ENCODE results near the gene HSPH1. TPM values are rescaled to one million over a fixed set of nuclear protein-coding genes. Genes with fewer than 3 reads are reported as not detected.

HSPH1 gene
- total and polyA plus RNA-seq, 10 of the 15 experiments (the other 5 are each of a cell fraction or from before 2014, with no cell fraction given): 40.2 to 159 (median 92.6) TPM

DNA sequence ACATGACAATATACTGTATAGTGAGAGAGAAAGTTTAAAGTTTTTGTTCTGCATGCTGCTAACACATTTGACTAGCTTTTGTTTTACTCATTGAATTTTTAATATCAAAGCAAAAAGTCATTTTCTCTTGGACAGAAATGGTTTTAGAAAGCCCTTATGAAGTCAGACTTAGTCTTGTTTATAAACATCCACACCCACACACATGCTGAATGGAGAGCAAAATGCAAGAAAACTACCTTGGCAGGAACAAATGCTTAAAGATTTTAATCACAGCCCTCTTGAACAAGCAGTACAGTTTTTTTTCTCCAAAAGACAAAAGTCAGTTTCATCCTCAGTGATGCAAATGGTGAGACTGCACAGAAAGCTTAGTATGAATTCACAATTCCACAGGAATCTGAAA, 25.0 kb downstream of the HSPH1 start (continued):
- TF ChIP-seq, protein P1, sequence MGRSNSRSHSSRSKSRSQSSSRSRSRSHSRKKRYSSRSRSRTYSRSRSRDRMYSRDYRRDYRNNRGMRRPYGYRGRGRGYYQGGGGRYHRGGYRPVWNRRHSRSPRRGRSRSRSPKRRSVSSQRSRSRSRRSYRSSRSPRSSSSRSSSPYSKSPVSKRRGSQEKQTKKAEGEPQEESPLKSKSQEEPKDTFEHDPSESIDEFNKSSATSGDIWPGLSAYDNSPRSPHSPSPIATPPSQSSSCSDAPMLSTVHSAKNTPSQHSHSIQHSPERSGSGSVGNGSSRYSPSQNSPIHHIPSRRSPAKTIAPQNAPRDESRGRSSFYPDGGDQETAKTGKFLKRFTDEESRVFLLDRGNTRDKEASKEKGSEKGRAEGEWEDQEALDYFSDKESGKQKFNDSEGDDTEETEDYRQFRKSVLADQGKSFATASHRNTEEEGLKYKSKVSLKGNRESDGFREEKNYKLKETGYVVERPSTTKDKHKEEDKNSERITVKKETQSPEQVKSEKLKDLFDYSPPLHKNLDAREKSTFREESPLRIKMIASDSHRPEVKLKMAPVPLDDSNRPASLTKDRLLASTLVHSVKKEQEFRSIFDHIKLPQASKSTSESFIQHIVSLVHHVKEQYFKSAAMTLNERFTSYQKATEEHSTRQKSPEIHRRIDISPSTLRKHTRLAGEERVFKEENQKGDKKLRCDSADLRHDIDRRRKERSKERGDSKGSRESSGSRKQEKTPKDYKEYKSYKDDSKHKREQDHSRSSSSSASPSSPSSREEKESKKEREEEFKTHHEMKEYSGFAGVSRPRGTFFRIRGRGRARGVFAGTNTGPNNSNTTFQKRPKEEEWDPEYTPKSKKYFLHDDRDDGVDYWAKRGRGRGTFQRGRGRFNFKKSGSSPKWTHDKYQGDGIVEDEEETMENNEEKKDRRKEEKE (IDR thresholded peaks at IDR 0.05): no peak
- no peak for TF ChIP-seq NFYA (IDR thresholded peaks at IDR 0.05; ENCODE audit: borderline replicate concordance, low read depth, low read length)
- TF ChIP-seq RUNX3 (IDR thresholded peaks at IDR 0.05; ENCODE audit: low read length): no peak
- TF ChIP-seq NFYB (IDR thresholded peaks at IDR 0.05; ENCODE audit: insufficient read depth, low read depth, low read length): no peak

DNA sequence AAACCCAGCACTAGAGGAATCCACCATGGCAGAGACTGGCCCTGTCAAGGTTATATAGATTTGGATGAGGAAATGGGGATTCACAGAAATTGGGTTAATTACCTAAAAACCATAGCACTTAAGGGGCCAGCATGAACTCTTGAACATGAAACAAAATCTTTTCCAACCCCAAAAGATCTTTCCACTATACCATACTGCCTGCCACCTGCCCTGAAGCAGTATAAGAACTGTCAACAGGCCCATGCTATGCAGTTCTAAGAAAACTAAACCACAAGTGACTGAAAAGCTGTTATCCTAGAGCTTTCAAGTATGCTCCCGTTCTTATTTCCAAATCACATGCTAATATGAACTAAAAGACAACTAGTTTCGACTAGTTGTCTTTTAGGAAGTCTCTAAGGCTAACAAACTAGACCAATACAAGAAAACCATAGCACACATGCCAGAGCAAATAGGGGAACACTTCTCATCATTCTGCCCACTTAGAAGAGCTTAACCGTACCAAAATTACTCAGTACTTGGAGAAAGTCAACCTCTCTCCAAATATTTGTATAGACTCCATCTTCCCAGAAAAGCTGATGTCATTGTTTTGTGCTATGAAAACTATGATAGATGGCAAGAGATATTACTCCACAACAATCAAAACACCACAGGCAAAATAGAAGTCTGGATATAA, 27.5 kb downstream of the HSPH1 start:
- Histone ChIP-seq H3K79me2 (ENCODE audit: control insufficient read depth, insufficient read depth, low read length) (no peaks in the 10 kb centered on the region), H3K27ac (ENCODE audit: control insufficient read depth, insufficient read depth) (no peak overlapping the region), H3K4me3 (no peak overlapping the region), H4K20me1 (ENCODE audit: control insufficient read depth, insufficient read depth) (no peaks in the 10 kb centered on the region), H3K9me3 (replicated peaks; ENCODE audit: control insufficient read depth, insufficient read depth, low read length) (no peaks in the 10 kb centered on the region), H3K4me1 (ENCODE audit: control insufficient read depth, insufficient read depth, low read length) (no peaks in the 10 kb centered on the region), H3K27me3 (replicated peaks in 1 of 2; ENCODE audit: control insufficient read depth in 2 of 2, insufficient read depth in 2 of 2, low read length in 1 of 2) (no peaks in the 10 kb centered on the region), H3K4me2 (ENCODE audit: control insufficient read depth, insufficient read depth) (no peak overlapping the region), H3K9ac (ENCODE audit: control insufficient read depth, insufficient read depth, low read length) (no peak overlapping the region), H3K36me3 (ENCODE audit: control insufficient read depth in 2 of 2, insufficient read depth in 2 of 2, low read length in 1 of 2) (peaks cover 3 to 10% of the 10 kb centered on the region in 2 experiments), H2AFZ (ENCODE audit: control insufficient read depth, low read depth, low read length) (no peak overlapping the region)
- ChIA-PET POLR2A (no interaction called here), CTCF (no interaction called here), RAD21 (ENCODE audit: unreplicated experiment) (no interaction called here), SMC1A (ENCODE audit: uncharacterized antibody, unreplicated experiment) (interaction anchor here (0.7 to 1.5 kb wide), 2 partner anchors 59 to 90 kb away, joined by 3 to 4 read pairs; no protein-coding TSS in a partner anchor)
- in situ Hi-C loops (cut with MboI) (no loop called here), intact Hi-C loops (cut with micrococcal nuclease; ENCODE audit: unreplicated experiment) (no loop called here)
- ATAC-seq (no peak), DNase-seq (ENCODE audit: low read depth, low spot score) (no peak), FAIRE-seq (no peak)
- WGBS (ENCODE audit: insufficient coverage, insufficient replicate concordance, low lambda C conversion rate, missing lambda C conversion rate): 98% methylated on average over 3 of the region's 3 CpGs
- TF ChIP-seq, protein P2, sequence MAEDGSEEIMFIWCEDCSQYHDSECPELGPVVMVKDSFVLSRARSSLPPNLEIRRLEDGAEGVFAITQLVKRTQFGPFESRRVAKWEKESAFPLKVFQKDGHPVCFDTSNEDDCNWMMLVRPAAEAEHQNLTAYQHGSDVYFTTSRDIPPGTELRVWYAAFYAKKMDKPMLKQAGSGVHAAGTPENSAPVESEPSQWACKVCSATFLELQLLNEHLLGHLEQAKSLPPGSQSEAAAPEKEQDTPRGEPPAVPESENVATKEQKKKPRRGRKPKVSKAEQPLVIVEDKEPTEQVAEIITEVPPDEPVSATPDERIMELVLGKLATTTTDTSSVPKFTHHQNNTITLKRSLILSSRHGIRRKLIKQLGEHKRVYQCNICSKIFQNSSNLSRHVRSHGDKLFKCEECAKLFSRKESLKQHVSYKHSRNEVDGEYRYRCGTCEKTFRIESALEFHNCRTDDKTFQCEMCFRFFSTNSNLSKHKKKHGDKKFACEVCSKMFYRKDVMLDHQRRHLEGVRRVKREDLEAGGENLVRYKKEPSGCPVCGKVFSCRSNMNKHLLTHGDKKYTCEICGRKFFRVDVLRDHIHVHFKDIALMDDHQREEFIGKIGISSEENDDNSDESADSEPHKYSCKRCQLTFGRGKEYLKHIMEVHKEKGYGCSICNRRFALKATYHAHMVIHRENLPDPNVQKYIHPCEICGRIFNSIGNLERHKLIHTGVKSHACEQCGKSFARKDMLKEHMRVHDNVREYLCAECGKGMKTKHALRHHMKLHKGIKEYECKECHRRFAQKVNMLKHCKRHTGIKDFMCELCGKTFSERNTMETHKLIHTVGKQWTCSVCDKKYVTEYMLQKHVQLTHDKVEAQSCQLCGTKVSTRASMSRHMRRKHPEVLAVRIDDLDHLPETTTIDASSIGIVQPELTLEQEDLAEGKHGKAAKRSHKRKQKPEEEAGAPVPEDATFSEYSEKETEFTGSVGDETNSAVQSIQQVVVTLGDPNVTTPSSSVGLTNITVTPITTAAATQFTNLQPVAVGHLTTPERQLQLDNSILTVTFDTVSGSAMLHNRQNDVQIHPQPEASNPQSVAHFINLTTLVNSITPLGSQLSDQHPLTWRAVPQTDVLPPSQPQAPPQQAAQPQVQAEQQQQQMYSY (CRISPR knock-in tag; IDR thresholded peaks at IDR 0.05): no peak
- no peak for TF ChIP-seq MEF2B (IDR thresholded peaks at IDR 0.05; ENCODE audit: partially characterized antibody, poor library complexity, severe bottlenecking)
- no peak for TF ChIP-seq RB1 (IDR thresholded peaks at IDR 0.05; ENCODE audit: borderline replicate concordance)
- no peak for TF ChIP-seq GATAD2B (conservative IDR thresholded peaks at IDR 0.05; ENCODE audit: low read depth)
- no peak for TF ChIP-seq MTA3 (IDR thresholded peaks at IDR 0.05; ENCODE audit: borderline replicate concordance, low read length)
- TF ChIP-seq POLR2AphosphoS5 (IDR thresholded peaks at IDR 0.05; ENCODE audit: low read length): no peak
- TF ChIP-seq CREM (IDR thresholded peaks at IDR 0.05; ENCODE audit: low read depth): no peak
- TF ChIP-seq SIN3A (IDR thresholded peaks at IDR 0.05; ENCODE audit: low read depth, low read length): no peak
- no peak for TF ChIP-seq CHD4 (IDR thresholded peaks at IDR 0.05)
- no peak for TF ChIP-seq SIX5 (IDR thresholded peaks at IDR 0.05; ENCODE audit: low read depth, low read length, severe bottlenecking)
- TF ChIP-seq BCL11A (IDR thresholded peaks at IDR 0.05; ENCODE audit: low read depth, low read length): no peak
- no peak for TF ChIP-seq TARDBP (IDR thresholded peaks at IDR 0.05; ENCODE audit: borderline replicate concordance)
- no peak for TF ChIP-seq ZNF207 (IDR thresholded peaks at IDR 0.05; ENCODE audit: borderline replicate concordance)
- TF ChIP-seq TAF1 (IDR thresholded peaks at IDR 0.05; ENCODE audit: borderline replicate concordance, low read depth, low read length): no peak
- TF ChIP-seq PAX8 (IDR thresholded peaks at IDR 0.05): no peak
- no TSS peak for BruUV-seq (replicated peaks)
